ENCODE measurements around the gene RPS6KA2. TPM values are rescaled to one million over a fixed set of nuclear protein-coding genes. Genes with fewer than 3 reads are reported as not detected.
A peak's percentile ranks its signal among the peaks of the same experiment; 100 is the strongest.

Gene RPS6KA2
- total RNA-seq, 1 donor from 2014 or later, result 10.4 TPM

DNA sequence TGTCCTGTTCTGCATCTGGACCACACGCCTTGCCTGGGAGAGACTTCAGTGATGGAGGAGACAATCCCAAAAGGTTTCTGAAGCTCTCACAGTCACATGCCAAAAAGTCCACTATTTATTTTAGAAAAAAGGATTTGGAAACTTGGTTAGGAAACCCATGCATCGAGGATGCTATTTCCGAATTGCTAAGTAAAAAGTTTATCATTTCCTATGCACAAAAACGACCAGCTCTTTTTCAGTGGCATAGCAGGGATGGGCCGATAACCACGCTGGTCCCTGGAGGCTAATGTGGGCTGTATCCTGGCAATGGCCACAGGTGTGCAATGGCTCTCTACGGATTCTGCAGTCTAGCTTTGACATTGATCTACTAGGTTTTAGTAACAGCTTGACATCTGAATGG lies 74.5 kb downstream of the RPS6KA2 start:
- H3K9ac ChIP-seq (ENCODE audit: low read depth in 1 of 3, low read length in 3 of 3), result no peak overlapping the region

DNA sequence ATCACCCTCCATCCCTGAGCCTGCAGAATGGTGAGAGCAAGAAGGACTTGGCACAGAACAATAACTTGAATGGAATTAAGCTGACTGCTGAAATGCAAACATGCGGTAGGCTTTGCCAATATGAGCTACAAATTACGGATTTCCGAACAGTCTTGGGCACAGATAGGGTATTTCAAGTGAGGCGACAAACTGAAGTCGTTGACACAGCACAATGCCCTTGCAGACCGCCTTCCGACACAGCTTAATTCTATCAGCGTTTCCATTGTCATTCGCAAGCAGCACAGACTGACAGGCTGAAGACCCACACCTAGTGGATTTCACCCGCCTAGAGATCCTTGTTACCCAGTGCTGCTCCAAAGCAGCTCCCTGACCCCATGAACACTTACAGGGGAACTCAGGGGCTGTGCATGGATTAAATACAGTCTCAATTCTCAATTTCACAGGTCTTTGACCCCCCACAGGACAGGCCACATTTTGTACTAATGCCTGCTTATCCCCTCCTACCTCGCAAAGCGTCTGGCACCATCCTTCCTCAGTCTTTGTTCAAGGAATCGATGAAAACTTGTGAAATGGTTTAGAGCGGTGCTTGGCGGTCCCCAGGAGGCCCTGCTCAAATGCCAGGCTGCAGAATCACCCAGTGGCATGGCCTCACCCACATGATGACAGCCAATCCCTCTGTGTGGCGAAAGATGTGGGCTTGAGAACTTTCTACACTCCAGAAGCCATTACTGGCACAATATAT lies 75.1 kb downstream of the RPS6KA2 start:
- Histone ChIP-seq H3K27ac (ENCODE audit: low read depth, low read length) (no peak overlapping the region), H3K9me3 (ENCODE audit: control insufficient read depth in 3 of 3, low read length in 3 of 3) (no peaks in the 10 kb centered on the region), H3K9ac (ENCODE audit: low read depth in 1 of 3, low read length in 3 of 3) (no peak overlapping the region)

More for the DNA sequence above, 74.5 kb downstream of the RPS6KA2 start:
- no peak overlapping the region for H3K27ac ChIP-seq (ENCODE audit: low read depth, low read length)
- H3K36me3 ChIP-seq (ENCODE audit: control insufficient read depth in 3 of 3, insufficient read depth in 3 of 3, low read length in 3 of 3), result no peaks in the 10 kb centered on the region
- H3K4me1 ChIP-seq (ENCODE audit: control insufficient read depth in 3 of 3, insufficient read depth in 3 of 3, low read length in 3 of 3), result peaks cover 25 to 30% (median 28%) of the 10 kb centered on the region in 3 donors
- no peaks in the 10 kb centered on the region for H3K27me3 ChIP-seq (ENCODE audit: control insufficient read depth in 3 of 3, insufficient read depth in 3 of 3, low read length in 3 of 3)
- H3K4me3 ChIP-seq (ENCODE audit: low read length in 3 of 3), result no peak overlapping the region
- no peaks in the 10 kb centered on the region for H3K9me3 ChIP-seq (ENCODE audit: control insufficient read depth in 3 of 3, low read length in 3 of 3)

GRCh38 chr6:166546653-166547052 lies 80.4 kb downstream of the RPS6KA2 start:
- Histone ChIP-seq H3K4me1 (ENCODE audit: control insufficient read depth in 3 of 3, insufficient read depth in 3 of 3, low read length in 3 of 3) (peaks cover 6 to 9% (median 7%) of the 10 kb centered on the region in 3 donors), H3K4me3 (ENCODE audit: low read length in 3 of 3) (no peak overlapping the region), H3K27me3 (ENCODE audit: control insufficient read depth in 3 of 3, insufficient read depth in 3 of 3, low read length in 3 of 3) (no peaks in the 10 kb centered on the region), H3K36me3 (ENCODE audit: control insufficient read depth in 3 of 3, insufficient read depth in 3 of 3, low read length in 3 of 3) (peaks cover 0 to 3% (median 0%) of the 10 kb centered on the region in 3 donors), H3K27ac (ENCODE audit: low read depth, low read length) (no peak overlapping the region), H3K9ac (ENCODE audit: low read depth in 1 of 3, low read length in 3 of 3) (no peak overlapping the region), H3K9me3 (ENCODE audit: control insufficient read depth in 3 of 3, low read length in 3 of 3) (no peaks in the 10 kb centered on the region)

More for the DNA sequence above, 75.1 kb downstream of the RPS6KA2 start:
- no peak overlapping the region for H3K4me3 ChIP-seq (ENCODE audit: low read length in 3 of 3)
- no peaks in the 10 kb centered on the region for H3K27me3 ChIP-seq (ENCODE audit: control insufficient read depth in 3 of 3, insufficient read depth in 3 of 3, low read length in 3 of 3)
- no peaks in the 10 kb centered on the region for H3K36me3 ChIP-seq (ENCODE audit: control insufficient read depth in 3 of 3, insufficient read depth in 3 of 3, low read length in 3 of 3)
- peaks cover 19 to 24% (median 24%) of the 10 kb centered on the region in 3 donors for H3K4me1 ChIP-seq (ENCODE audit: control insufficient read depth in 3 of 3, insufficient read depth in 3 of 3, low read length in 3 of 3)

DNA sequence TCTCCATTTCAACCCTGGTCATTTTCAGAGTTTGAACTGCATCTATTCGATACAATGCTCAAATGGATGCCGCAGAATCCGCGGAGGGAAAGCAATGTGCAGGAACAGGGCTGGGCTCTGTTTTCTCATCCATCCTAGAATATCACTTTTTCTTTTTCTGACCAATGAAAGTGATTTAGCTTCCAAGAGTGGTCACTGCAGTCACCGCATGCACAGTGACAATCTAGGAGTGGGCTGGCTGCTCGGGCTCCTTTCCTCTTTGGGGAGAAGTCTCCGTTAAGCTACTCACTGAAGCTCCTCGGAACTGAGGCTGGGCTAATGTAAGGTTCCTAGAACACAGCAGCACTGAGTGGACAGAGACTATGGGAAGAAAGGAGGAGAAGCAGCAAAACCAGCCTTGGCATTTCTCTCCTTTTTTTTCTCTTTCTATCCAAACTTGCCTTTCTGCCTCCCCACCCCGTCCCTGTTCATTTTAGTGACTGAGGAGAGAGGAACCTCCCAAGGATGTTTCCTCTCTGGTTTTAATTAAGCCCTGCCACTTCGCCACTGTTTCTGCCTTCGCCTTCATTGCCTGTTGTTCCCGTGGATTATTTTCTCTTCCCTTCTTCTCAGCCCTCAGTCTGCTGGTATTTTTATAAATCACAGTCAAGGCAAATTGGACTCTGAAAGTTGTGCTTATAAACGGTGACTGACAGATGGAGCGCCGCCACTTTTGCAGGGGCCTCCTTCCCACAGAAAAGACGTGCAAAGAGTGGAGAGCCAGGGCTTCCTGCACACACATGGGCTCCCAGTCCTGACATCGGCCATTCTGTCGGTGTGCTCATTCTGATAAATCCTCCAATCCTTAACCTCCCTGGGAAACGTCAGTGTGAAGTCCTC lies 81.7 kb downstream of the RPS6KA2 start:
- Histone ChIP-seq H3K9ac (ENCODE audit: low read depth in 1 of 3, low read length in 3 of 3) (no peak overlapping the region), H3K27me3 (ENCODE audit: control insufficient read depth in 3 of 3, insufficient read depth in 3 of 3, low read length in 3 of 3) (no peaks in the 10 kb centered on the region), H3K36me3 (ENCODE audit: control insufficient read depth in 3 of 3, insufficient read depth in 3 of 3, low read length in 3 of 3) (peaks cover 0 to 3% (median 0%) of the 10 kb centered on the region in 3 donors), H3K9me3 (ENCODE audit: control insufficient read depth in 3 of 3, low read length in 3 of 3) (no peaks in the 10 kb centered on the region), H3K27ac (ENCODE audit: low read depth, low read length) (no peak overlapping the region), H3K4me3 (ENCODE audit: low read length in 3 of 3) (no peak overlapping the region), H3K4me1 (ENCODE audit: control insufficient read depth in 3 of 3, insufficient read depth in 3 of 3, low read length in 3 of 3) (peaks cover 13 to 20% (median 18%) of the 10 kb centered on the region in 3 donors)

DNA sequence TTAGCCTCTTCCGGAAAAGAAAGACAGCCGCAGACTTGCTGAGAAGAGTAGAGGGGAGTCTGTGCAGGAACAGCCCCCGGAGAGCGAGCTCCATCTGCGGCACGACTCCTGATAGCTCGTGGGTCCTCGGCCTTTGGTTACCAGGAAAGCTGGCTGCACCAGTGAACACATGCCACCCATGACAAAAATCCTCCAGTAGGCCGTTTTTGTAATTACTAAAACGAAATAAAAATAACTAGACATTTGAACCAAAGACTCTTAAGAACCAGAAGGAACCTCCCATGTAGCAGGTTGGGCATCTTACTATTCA lies 82.8 kb downstream of the RPS6KA2 start:
- no peaks in the 10 kb centered on the region for H3K9me3 ChIP-seq (ENCODE audit: control insufficient read depth in 3 of 3, low read length in 3 of 3)
- peaks cover 0 to 3% (median 0%) of the 10 kb centered on the region in 3 donors for H3K36me3 ChIP-seq (ENCODE audit: control insufficient read depth in 3 of 3, insufficient read depth in 3 of 3, low read length in 3 of 3)
- peaks cover 13 to 24% (median 18%) of the 10 kb centered on the region in 3 donors for H3K4me1 ChIP-seq (ENCODE audit: control insufficient read depth in 3 of 3, insufficient read depth in 3 of 3, low read length in 3 of 3)
- H3K4me3 ChIP-seq (ENCODE audit: low read length in 3 of 3), result no peak overlapping the region
- no peaks in the 10 kb centered on the region for H3K27me3 ChIP-seq (ENCODE audit: control insufficient read depth in 3 of 3, insufficient read depth in 3 of 3, low read length in 3 of 3)
- no peak overlapping the region for H3K9ac ChIP-seq (ENCODE audit: low read depth in 1 of 3, low read length in 3 of 3)
- no peak overlapping the region for H3K27ac ChIP-seq (ENCODE audit: low read depth, low read length)

DNA sequence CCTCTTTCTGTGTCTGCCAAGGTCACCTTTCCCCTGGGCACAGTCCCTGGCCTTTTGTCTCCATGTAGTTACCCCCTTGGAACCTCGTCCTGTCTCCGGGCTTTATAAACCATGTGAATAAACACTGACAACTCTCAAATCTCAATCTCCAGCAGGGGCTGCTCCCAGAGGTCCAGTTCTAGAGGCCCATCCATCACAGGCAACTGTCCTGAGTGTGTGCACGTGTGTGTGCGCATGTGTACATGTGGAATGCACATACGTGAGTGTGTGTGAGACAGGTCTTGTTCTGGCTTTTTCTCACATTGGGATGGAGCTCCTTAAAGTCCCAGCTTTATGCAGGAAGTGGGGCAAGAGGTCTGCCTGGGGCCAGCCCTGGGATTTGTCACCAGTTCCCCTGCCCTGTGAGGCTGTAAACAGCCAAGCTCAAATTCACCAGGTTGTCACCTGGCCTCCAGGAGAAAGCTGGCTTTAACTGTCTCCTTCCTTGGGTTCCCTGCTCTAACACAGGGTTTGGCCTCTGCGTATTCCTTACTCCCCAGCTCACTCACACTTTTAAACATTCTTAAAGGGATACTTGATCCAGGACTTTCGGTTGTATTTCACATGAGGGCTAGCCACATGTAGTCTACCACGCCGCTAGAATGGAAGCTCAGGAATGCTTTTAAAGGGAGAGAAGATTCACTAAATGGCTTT lies 83.3 kb downstream of the RPS6KA2 start:
- Histone ChIP-seq H3K9ac (ENCODE audit: low read depth in 1 of 3, low read length in 3 of 3) (no peak overlapping the region), H3K4me3 (ENCODE audit: low read length in 3 of 3) (no peak overlapping the region), H3K27ac (ENCODE audit: low read depth, low read length) (no peak overlapping the region), H3K9me3 (ENCODE audit: control insufficient read depth in 3 of 3, low read length in 3 of 3) (no peaks in the 10 kb centered on the region), H3K27me3 (ENCODE audit: control insufficient read depth in 3 of 3, insufficient read depth in 3 of 3, low read length in 3 of 3) (no peaks in the 10 kb centered on the region), H3K36me3 (ENCODE audit: control insufficient read depth in 3 of 3, insufficient read depth in 3 of 3, low read length in 3 of 3) (peaks cover 0 to 3% (median 0%) of the 10 kb centered on the region in 3 donors), H3K4me1 (ENCODE audit: control insufficient read depth in 3 of 3, insufficient read depth in 3 of 3, low read length in 3 of 3) (peaks cover 13 to 24% (median 18%) of the 10 kb centered on the region in 3 donors)

- Histone ChIP-seq H3K36me3 (ENCODE audit: control insufficient read depth in 3 of 3, insufficient read depth in 3 of 3, low read length in 3 of 3) (peaks cover 0 to 7% (median 0%) of the 10 kb centered on the region in 3 donors), H3K4me1 (ENCODE audit: control insufficient read depth in 3 of 3, insufficient read depth in 3 of 3, low read length in 3 of 3) (peaks cover 13 to 24% (median 18%) of the 10 kb centered on the region in 3 donors), H3K9ac (ENCODE audit: low read depth in 1 of 3, low read length in 3 of 3) (no peak overlapping the region), H3K27me3 (ENCODE audit: control insufficient read depth in 3 of 3, insufficient read depth in 3 of 3, low read length in 3 of 3) (no peaks in the 10 kb centered on the region), H3K4me3 (ENCODE audit: low read length in 3 of 3) (no peak overlapping the region), H3K9me3 (ENCODE audit: control insufficient read depth in 3 of 3, low read length in 3 of 3) (no peaks in the 10 kb centered on the region), H3K27ac (ENCODE audit: low read depth, low read length) (no peak overlapping the region)
Observed at GRCh38 chr6:166542580-166542912, 84.5 kb downstream of the RPS6KA2 start.

- peak overlapping the region in 1 of 3 donors; percentile 41 for H3K4me3 ChIP-seq (ENCODE audit: low read length in 3 of 3)
- H3K9ac ChIP-seq (ENCODE audit: low read depth in 1 of 3, low read length in 3 of 3), result peak overlapping the region in 1 of 3 donors; percentile 23
- H3K27ac ChIP-seq (ENCODE audit: low read depth, low read length), result no peak overlapping the region
- H3K36me3 ChIP-seq (ENCODE audit: control insufficient read depth in 3 of 3, insufficient read depth in 3 of 3, low read length in 3 of 3), result peaks cover 0 to 7% (median 0%) of the 10 kb centered on the region in 3 donors
- no peaks in the 10 kb centered on the region for H3K27me3 ChIP-seq (ENCODE audit: control insufficient read depth in 3 of 3, insufficient read depth in 3 of 3, low read length in 3 of 3)
- H3K9me3 ChIP-seq (ENCODE audit: control insufficient read depth in 3 of 3, low read length in 3 of 3), result no peaks in the 10 kb centered on the region
- H3K4me1 ChIP-seq (ENCODE audit: control insufficient read depth in 3 of 3, insufficient read depth in 3 of 3, low read length in 3 of 3), result peaks cover 13 to 24% (median 18%) of the 10 kb centered on the region in 3 donors
Observed at GRCh38 chr6:166541876-166542579, 85.0 kb downstream of the RPS6KA2 start.

GRCh38 chr6:166541366-166541765 lies 85.7 kb downstream of the RPS6KA2 start:
- Histone ChIP-seq H3K4me3 (ENCODE audit: low read length in 3 of 3) (peak overlapping the region; percentile 44 to 62 (median 45)), H3K9ac (ENCODE audit: low read depth in 1 of 3, low read length in 3 of 3) (peak overlapping the region in 2 of 3 donors; percentile 23 to 60)

More at GRCh38 chr6:166541366-166541765, 85.7 kb downstream of the RPS6KA2 start:
- H3K4me1 ChIP-seq (ENCODE audit: control insufficient read depth in 3 of 3, insufficient read depth in 3 of 3, low read length in 3 of 3), result peaks cover 13 to 24% (median 18%) of the 10 kb centered on the region in 3 donors
- no peak overlapping the region for H3K27ac ChIP-seq (ENCODE audit: low read depth, low read length)
- peaks cover 0 to 7% (median 2%) of the 10 kb centered on the region in 3 donors for H3K36me3 ChIP-seq (ENCODE audit: control insufficient read depth in 3 of 3, insufficient read depth in 3 of 3, low read length in 3 of 3)
- no peaks in the 10 kb centered on the region for H3K9me3 ChIP-seq (ENCODE audit: control insufficient read depth in 3 of 3, low read length in 3 of 3)
- H3K27me3 ChIP-seq (ENCODE audit: control insufficient read depth in 3 of 3, insufficient read depth in 3 of 3, low read length in 3 of 3), result no peaks in the 10 kb centered on the region

All from skeletal muscle tissue (tissue), 4 donors.